AG04450 (cell line): ENCODE data around the gene PRRC2B. TPM values are rescaled to one million over a fixed set of nuclear protein-coding genes. Genes with fewer than 3 reads are reported as not detected.
"Not testable (repeated sequence)": the region's sequence is repeated elsewhere in the genome, so short reads cannot be mapped to it uniquely, and the experiment has no call there.

ENCODE experiments used
- CTCF ChIA-PET: fragments of 300-600, 350-600 bp; formaldehyde crosslinking; extraction: SDS; loops from one replicate; lab custom pipeline; 2022; ENCODE audit warnings: antibody characterized with exemption, inconsistent platforms; lab: Charles Lee
- POLR2A ChIA-PET: fragments of 350-600 bp; formaldehyde crosslinking; extraction: SDS; loops from one replicate; lab custom pipeline; 2021; ENCODE audit warnings: antibody characterized with exemption, inconsistent platforms; lab: Yijun Ruan, JAX
- DNase-seq: peaks from one replicate; pipeline ENCODE4 v3.0.0-alpha.2; 2011; ENCODE audit warnings: low read depth, low spot score
- H3K27ac ChIP-seq: one replicate; pipeline ENCODE4 v1.5.1; 2012; ENCODE audit warnings: low read depth, low read length, control low read depth
- H3K27me3 ChIP-seq: one replicate; pipeline ENCODE4 v1.6.0; 2012; ENCODE audit warnings: low read length; ENCODE audit not compliant: control insufficient read depth, insufficient read depth
- H3K4me3 ChIP-seq: 2 replicates; pipeline ENCODE4 v1.5.1; 2011; ENCODE audit warnings: mild to moderate bottlenecking, low read depth, low read length, control low read depth
- H3K9me3 ChIP-seq: 2 replicates; pipeline ENCODE4 v1.5.1; 2012; ENCODE audit warnings: low read length; ENCODE audit not compliant: control insufficient read depth, insufficient read depth
- CTCF ChIP-seq: IDR thresholded peaks from 2 replicates; pipeline ENCODE4 v1.5.1; 2011; ENCODE audit warnings: low read depth, low read length, control low read depth, inconsistent platforms
- polyA plus RNA-seq: library from polyadenylated mRNA; depleted of rRNA; stranded (reverse); fragments of >200 nt; gene quantifications from 2 replicates; pipeline ENCODE4 v1.2.3, GENCODE V29; 2011

The PRRC2B gene
- polyA plus RNA-seq, 1 experiment: 31.8 TPM

- TF ChIP-seq CTCF: no peak
- no peak overlapping the region for H3K27ac ChIP-seq
- no peaks in the 10 kb centered on the region for H3K27me3 ChIP-seq
- no peak overlapping the region for H3K4me3 ChIP-seq
- no peak for DNase-seq
- ChIA-PET POLR2A (no interaction called here), CTCF (interaction anchor here (1.0 kb wide), 1 partner anchor 11 kb away, joined by 4 read pairs; no protein-coding TSS in a partner anchor)
- H3K9me3 ChIP-seq: no peaks in the 10 kb centered on the region
Measured at GRCh38 chr9:131361202-131361833, 32.6 kb upstream of the PRRC2B start.

- no peak for DNase-seq
- Histone ChIP-seq H3K27ac (no peak overlapping the region), H3K27me3 (no peaks in the 10 kb centered on the region), H3K9me3 (no peaks in the 10 kb centered on the region), H3K4me3 (no peak overlapping the region)
- ChIA-PET CTCF (interaction anchor here (0.7 kb wide), 1 partner anchor 69 kb away, joined by 3 read pairs; no protein-coding TSS in a partner anchor), POLR2A (no interaction called here)
- TF ChIP-seq CTCF: no peak
Measured at GRCh38 chr9:131365546-131365945, 28.3 kb upstream of the PRRC2B start.

- POLR2A ChIA-PET: no interaction called here
- CTCF ChIA-PET: interaction anchor here (0.6 to 1.5 kb wide), 4 partner anchors 18 to 321 kb away, joined by 3 to 4 read pairs (median 4); no protein-coding TSS in a partner anchor
Measured at GRCh38 chr9:131366761-131367401, 27.0 kb upstream of the PRRC2B start.

GRCh38 chr9:131367450-131367849 is 26.4 kb upstream of the PRRC2B start:
- no peak for TF ChIP-seq CTCF
- no peak overlapping the region for H3K27ac ChIP-seq
- H3K4me3 ChIP-seq: no peak overlapping the region
- H3K27me3 ChIP-seq: no peaks in the 10 kb centered on the region
- ChIA-PET POLR2A (no interaction called here), CTCF (interaction anchor here (0.6 to 1.5 kb wide), 3 partner anchors 18 to 321 kb away, joined by 3 to 4 read pairs (median 4); no protein-coding TSS in a partner anchor)
- DNase-seq: no peak
- no peaks in the 10 kb centered on the region for H3K9me3 ChIP-seq

More at GRCh38 chr9:131366761-131367401, 27.0 kb upstream of the PRRC2B start:
- peak; percentile 15; the same call in 1 of the 2 replicates for TF ChIP-seq CTCF
- no peaks in the 10 kb centered on the region for H3K9me3 ChIP-seq
- DNase-seq: no peak
- H3K4me3 ChIP-seq: no peak overlapping the region
- H3K27me3 ChIP-seq: no peaks in the 10 kb centered on the region
- no peak overlapping the region for H3K27ac ChIP-seq

DNA sequence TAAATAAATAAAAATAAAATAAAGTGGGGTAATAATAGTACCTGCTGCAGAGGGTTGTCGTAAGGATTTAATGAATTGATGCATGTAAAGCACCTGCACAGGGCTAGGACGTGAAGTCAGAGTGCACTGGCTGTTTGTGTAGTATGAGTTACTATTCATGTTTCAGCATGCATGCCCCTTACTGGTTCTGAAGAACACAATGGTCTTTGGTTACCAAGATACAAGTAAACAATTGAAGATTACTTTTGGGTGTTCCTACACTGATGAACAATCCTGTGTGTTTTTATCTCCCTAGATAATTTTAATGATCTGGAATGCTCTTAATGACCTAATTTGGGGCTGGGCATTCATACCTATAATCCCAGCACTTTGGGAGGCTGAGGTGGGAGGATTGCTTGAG is 23.2 kb upstream of the PRRC2B start:
- POLR2A ChIA-PET: no interaction called here
- TF ChIP-seq CTCF: no peak
- Histone ChIP-seq H3K9me3 (no peaks in the 10 kb centered on the region; the same call in 1 of the 2 replicates), H3K4me3 (no peak overlapping the region), H3K27me3 (no peaks in the 10 kb centered on the region), H3K27ac (no peak overlapping the region)
- DNase-seq: no peak
- CTCF ChIA-PET: no interaction called here

DNA sequence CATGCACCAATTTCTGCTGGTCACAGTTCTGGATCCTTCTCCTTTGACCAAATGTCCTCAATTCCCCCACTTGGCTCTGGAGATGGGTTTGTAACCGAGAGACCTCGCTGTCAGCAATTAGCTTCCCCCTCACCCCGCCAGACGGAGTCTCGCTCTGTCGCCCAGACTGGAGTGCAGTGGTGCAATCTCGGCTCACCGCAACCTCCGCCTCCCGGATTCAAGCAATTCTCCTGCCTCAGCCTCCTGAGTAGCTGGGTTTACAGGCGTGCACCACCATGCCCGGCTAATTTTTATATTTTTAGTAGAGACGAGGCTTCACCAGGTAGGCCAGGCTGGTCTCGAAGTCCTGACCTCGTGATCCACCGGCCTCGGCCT is 21.3 kb upstream of the PRRC2B start:
- CTCF ChIA-PET: interaction anchor here (0.5 to 1.6 kb wide), 2 partner anchors 36 to 53 kb away, joined by 5 to 6 read pairs; no protein-coding TSS in a partner anchor
- POLR2A ChIA-PET: interaction anchor here (0.6 to 2.0 kb wide), 5 partner anchors 11 to 91 kb away, joined by 6 to 9 read pairs (median 7); no protein-coding TSS in a partner anchor
- H3K27me3 ChIP-seq, H3K9me3 ChIP-seq, DNase-seq: not testable (repeated sequence)
- H3K27ac ChIP-seq: peak overlapping the region; percentile 86
- peak overlapping the region; percentile 81 for H3K4me3 ChIP-seq

- H3K27ac ChIP-seq, H3K27me3 ChIP-seq, H3K4me3 ChIP-seq, H3K9me3 ChIP-seq, POLR2A ChIA-PET, DNase-seq: not testable (repeated sequence)
- CTCF ChIA-PET: interaction anchor here (0.7 kb wide), 1 partner anchor 104 kb away, joined by 3 read pairs; no protein-coding TSS in a partner anchor
Measured at GRCh38 chr9:131374638-131375037, 19.2 kb upstream of the PRRC2B start.
